Esophagus muscularis mucosa (tissue), 4 donors: ENCODE data around the gene MAPK11.

Source experiments
- EP300 ChIP-seq: sonication (generic); formaldehyde crosslinking; IDR thresholded peaks from one replicate; pipeline ENCODE4 v1.6.1; 2017; ENCODE audit warnings: antibody characterized with exemption
- POLR2A ChIP-seq: fragments of 450-650 bp; IDR thresholded peaks from one replicate; pipeline ENCODE4 v1.6.1; 2017; ENCODE audit warnings: antibody characterized with exemption, moderate library complexity, mild to moderate bottlenecking, low read depth
- POLR2AphosphoS5 ChIP-seq, 2 donors: sonication (generic); formaldehyde crosslinking; IDR thresholded peaks; one replicate each; pipeline ENCODE4 v1.6.1; 2017; ENCODE audit warnings: antibody characterized with exemption in 2 of 2
- TF ChIP-seq, protein P1 (sequence below), 3 experiments: fragments of 200-600 bp in 2 of 3; fragments of 450-650 bp in 1 of 3; sonication (generic) in 2 of 3; IDR thresholded peaks; one replicate each; pipeline ENCODE4 v1.5.1; 2017 to 2019; ENCODE audit warnings: antibody characterized with exemption in 3 of 3, mild to moderate bottlenecking in 2 of 3, moderate library complexity in 1 of 3

DNA sequence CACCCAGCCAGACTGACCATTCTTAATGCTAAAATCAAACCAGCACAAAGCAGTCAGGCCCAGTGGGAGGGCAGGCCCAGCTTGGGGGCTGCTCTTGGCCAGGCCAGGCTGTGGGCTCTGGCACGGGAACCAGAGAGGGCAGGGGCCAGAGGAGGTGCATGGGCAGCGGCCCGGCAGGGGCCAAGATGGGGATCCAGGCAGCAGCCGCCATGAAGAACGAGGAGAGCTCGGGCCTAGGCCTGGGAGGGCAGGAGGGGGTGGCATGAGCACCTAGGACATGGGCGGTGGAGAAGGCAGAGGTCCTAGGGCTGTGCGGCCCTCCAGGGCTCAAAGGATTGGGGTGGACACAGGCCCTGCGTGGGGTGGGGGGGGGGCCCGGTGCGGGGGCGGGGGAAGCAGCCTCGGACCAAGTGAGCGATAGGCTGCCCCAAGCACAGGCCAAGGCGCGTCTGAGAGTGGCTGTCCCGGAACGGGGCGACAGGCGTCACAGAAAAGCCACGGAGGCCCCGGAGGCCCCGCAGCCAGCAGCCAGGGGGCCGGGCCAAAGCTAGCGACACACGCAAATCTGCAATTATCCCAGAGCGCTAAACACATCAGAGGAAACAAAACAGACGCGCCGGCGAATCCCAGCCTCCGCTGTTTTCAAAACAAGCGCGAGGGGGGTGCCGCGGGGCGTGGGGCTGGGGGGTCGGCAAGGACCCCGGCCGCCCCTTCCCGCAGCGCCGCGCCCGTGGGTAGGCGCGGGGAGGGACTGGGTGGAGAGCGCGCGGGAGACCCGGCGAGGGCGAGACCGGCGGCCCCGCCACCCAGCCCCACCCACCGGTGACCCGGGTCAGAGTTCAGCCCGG, 29.0 kb upstream of the MAPK11 start:
- TF ChIP-seq POLR2A (no peak), POLR2AphosphoS5 (IDR thresholded peaks at IDR 0.05) (no peak), EP300 (no peak)
- TF ChIP-seq, protein P1, sequence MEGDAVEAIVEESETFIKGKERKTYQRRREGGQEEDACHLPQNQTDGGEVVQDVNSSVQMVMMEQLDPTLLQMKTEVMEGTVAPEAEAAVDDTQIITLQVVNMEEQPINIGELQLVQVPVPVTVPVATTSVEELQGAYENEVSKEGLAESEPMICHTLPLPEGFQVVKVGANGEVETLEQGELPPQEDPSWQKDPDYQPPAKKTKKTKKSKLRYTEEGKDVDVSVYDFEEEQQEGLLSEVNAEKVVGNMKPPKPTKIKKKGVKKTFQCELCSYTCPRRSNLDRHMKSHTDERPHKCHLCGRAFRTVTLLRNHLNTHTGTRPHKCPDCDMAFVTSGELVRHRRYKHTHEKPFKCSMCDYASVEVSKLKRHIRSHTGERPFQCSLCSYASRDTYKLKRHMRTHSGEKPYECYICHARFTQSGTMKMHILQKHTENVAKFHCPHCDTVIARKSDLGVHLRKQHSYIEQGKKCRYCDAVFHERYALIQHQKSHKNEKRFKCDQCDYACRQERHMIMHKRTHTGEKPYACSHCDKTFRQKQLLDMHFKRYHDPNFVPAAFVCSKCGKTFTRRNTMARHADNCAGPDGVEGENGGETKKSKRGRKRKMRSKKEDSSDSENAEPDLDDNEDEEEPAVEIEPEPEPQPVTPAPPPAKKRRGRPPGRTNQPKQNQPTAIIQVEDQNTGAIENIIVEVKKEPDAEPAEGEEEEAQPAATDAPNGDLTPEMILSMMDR (IDR thresholded peaks at IDR 0.05): no peak
